H1 (cell line): ENCODE data around the gene MYF5.

Experiments
- JUN ChIP-seq: IDR thresholded peaks from 2 replicates; pipeline ENCODE4 v1.6.1; 2011; ENCODE audit warnings: low read depth, mild to moderate bottlenecking, improper control_type of control experiment, low read length
- RFX5 ChIP-seq: IDR thresholded peaks from 2 replicates; pipeline ENCODE4 v1.6.1; 2011; ENCODE audit warnings: low read depth, low read length, improper control_type of control experiment, borderline replicate concordance
- TF ChIP-seq, protein P1 (sequence below): IDR thresholded peaks from 2 replicates; pipeline ENCODE4 v1.6.1; 2012; ENCODE audit warnings: inconsistent platforms
- TF ChIP-seq, protein P2 (sequence below), 3 experiments: IDR thresholded peaks; 1 replicate in 2 of 3; 2 replicates in 1 of 3; pipeline versions ENCODE4 v1.5.1 to v1.6.1; 2011; ENCODE audit warnings: low read length in 3 of 3, mild to moderate bottlenecking in 3 of 3, inconsistent platforms in 2 of 3, low read depth in 1 of 3, moderate library complexity in 1 of 3; ENCODE audit not compliant: insufficient read depth in 1 of 3; ENCODE audit errors: control extremely low read depth in 1 of 3

GRCh38 chr12:80716696-80717469, at the start of gene MYF5:
- TF ChIP-seq, protein P1, sequence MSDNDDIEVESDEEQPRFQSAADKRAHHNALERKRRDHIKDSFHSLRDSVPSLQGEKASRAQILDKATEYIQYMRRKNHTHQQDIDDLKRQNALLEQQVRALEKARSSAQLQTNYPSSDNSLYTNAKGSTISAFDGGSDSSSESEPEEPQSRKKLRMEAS: no peak
- TF ChIP-seq, protein P2, sequence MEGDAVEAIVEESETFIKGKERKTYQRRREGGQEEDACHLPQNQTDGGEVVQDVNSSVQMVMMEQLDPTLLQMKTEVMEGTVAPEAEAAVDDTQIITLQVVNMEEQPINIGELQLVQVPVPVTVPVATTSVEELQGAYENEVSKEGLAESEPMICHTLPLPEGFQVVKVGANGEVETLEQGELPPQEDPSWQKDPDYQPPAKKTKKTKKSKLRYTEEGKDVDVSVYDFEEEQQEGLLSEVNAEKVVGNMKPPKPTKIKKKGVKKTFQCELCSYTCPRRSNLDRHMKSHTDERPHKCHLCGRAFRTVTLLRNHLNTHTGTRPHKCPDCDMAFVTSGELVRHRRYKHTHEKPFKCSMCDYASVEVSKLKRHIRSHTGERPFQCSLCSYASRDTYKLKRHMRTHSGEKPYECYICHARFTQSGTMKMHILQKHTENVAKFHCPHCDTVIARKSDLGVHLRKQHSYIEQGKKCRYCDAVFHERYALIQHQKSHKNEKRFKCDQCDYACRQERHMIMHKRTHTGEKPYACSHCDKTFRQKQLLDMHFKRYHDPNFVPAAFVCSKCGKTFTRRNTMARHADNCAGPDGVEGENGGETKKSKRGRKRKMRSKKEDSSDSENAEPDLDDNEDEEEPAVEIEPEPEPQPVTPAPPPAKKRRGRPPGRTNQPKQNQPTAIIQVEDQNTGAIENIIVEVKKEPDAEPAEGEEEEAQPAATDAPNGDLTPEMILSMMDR (IDR thresholded peaks at IDR 0.05; ENCODE audit: control extremely low read depth in 1 of 3, insufficient read depth in 1 of 3, low read depth in 1 of 3, low read length in 3 of 3): no peak
- TF ChIP-seq RFX5 (no peak), JUN (no peak)
